Measurements from ENCODE around the gene MALSU1.

Gene MALSU1

GRCh38 chr7:23298885-23299769 lies at the start of gene MALSU1:
MALSU1 (plus strand) TSS chr7:23299339; CDS start chr7:23299353, 14 bp downstream.
- DNase-seq, result peak; percentile 93

GRCh38 chr7:23249486-23249885 lies 49.7 kb upstream of the MALSU1 start:
- no peak for DNase-seq

GRCh38 chr7:23254051-23254681 lies 45.0 kb upstream of the MALSU1 start:
- no peak for DNase-seq

- DNase-seq, result no peak
Measured at GRCh38 chr7:23256731-23257130, 42.4 kb upstream of the MALSU1 start.

- DNase-seq, result no peak
Measured at GRCh38 chr7:23260371-23260770, 38.8 kb upstream of the MALSU1 start.

GRCh38 chr7:23261843-23262452 lies 37.2 kb upstream of the MALSU1 start:
- peak; percentile 21 for DNase-seq

GRCh38 chr7:23264916-23265458 lies 34.2 kb upstream of the MALSU1 start:
- DNase-seq, result no peak

- no peak for DNase-seq
Measured at GRCh38 chr7:23266918-23267317, 32.2 kb upstream of the MALSU1 start.

- no peak for DNase-seq
Measured at GRCh38 chr7:23267357-23267756, 31.8 kb upstream of the MALSU1 start.

GRCh38 chr7:23268167-23268566 lies 31.0 kb upstream of the MALSU1 start:
- no peak for DNase-seq

GRCh38 chr7:23268746-23269145 lies 30.4 kb upstream of the MALSU1 start:
- no peak for DNase-seq

- DNase-seq, result no peak
Measured at GRCh38 chr7:23272275-23272674, 26.9 kb upstream of the MALSU1 start.

GRCh38 chr7:23273141-23273599 lies 26.0 kb upstream of the MALSU1 start:
- peak; percentile 79 for DNase-seq

GRCh38 chr7:23275912-23276311 lies 23.2 kb upstream of the MALSU1 start:
- DNase-seq, result no peak

- DNase-seq, result no peak
Measured at GRCh38 chr7:23276376-23276775, 22.8 kb upstream of the MALSU1 start.

GRCh38 chr7:23276947-23277346 lies 22.2 kb upstream of the MALSU1 start:
- DNase-seq, result no peak

- no peak for DNase-seq
Measured at GRCh38 chr7:23277359-23277989, 21.7 kb upstream of the MALSU1 start.

- no peak for DNase-seq
Measured at GRCh38 chr7:23279819-23280525, 19.2 kb upstream of the MALSU1 start.

- no peak for DNase-seq
Measured at GRCh38 chr7:23283086-23283485, 16.1 kb upstream of the MALSU1 start.

GRCh38 chr7:23284871-23285270 lies 14.3 kb upstream of the MALSU1 start:
- DNase-seq, result no peak

GRCh38 chr7:23285657-23286646 lies 13.2 kb upstream of the MALSU1 start:
- no peak for DNase-seq

Data from activated effector memory CD4-positive, alpha-beta T cell treated with Interleukin-2 at 50 U/mL for 16 hours (primary cell).